Right atrium auricular region (tissue), 2 donors: ENCODE results near the gene CCDC126. TPM values are rescaled to one million over a fixed set of nuclear protein-coding genes. Genes with fewer than 3 reads are reported as not detected.
A peak's percentile ranks its signal among the peaks of the same experiment; 100 is the strongest.
"Not testable (repeated sequence)": the region's sequence is repeated elsewhere in the genome, so short reads cannot be mapped to it uniquely, and the experiment has no call there.

Experiments
- DNase-seq: peaks from one replicate; pipeline ENCODE4 v3.0.0-alpha.2; 2019; ENCODE audit warnings: low spot score
- H3K27ac ChIP-seq, 2 donors: fragments of 200-600 bp; sonication (generic); 1 replicate in 1 of 2; 2 replicates in 1 of 2; pipeline ENCODE4 v1.5.1; 2016 to 2019
- H3K27me3 ChIP-seq, 2 donors: fragments of 200-600 bp; sonication (generic); one replicate each; pipeline versions ENCODE4 v1.5.1 to v1.6.0; 2017 to 2019
- H3K36me3 ChIP-seq: fragments of 200-600 bp; sonication (generic); one replicate; pipeline ENCODE4 v1.5.1; 2016
- H3K4me1 ChIP-seq, 2 donors: fragments of 200-600 bp; sonication (generic); one replicate each; pipeline versions ENCODE4 v1.5.1 to v1.6.0; 2017 to 2019
- H3K4me3 ChIP-seq, 2 donors: fragments of 200-600 bp; sonication (generic); 1 replicate in 1 of 2; 2 replicates in 1 of 2; pipeline ENCODE4 v1.5.1; 2017 to 2019; ENCODE audit warnings: mild to moderate bottlenecking in 1 of 2, moderate library complexity in 1 of 2
- H3K9me3 ChIP-seq, 2 donors: fragments of 200-600 bp; sonication (generic); one replicate each; pipeline ENCODE4 v1.5.1; 2019
- total RNA-seq, 2 donors: library from RNA; depleted of rRNA; stranded (reverse); fragments of >200 nt; gene quantifications; one replicate each; pipeline ENCODE4 v1.1.0, GENCODE V29; 2016
- TF ChIP-seq, protein P1 (sequence below), 2 donors: fragments of 200-600 bp; sonication (generic); IDR thresholded peaks; one replicate each; pipeline ENCODE4 v1.5.1; 2019; ENCODE audit warnings: antibody characterized with exemption in 2 of 2

The CCDC126 gene
- total RNA-seq, 2 donors from 2014 or later, result 9.4 to 10.6 TPM

- Histone ChIP-seq H3K36me3 (no peaks in the 10 kb centered on the region), H3K27ac (peak overlapping the region; percentile 88 to 90), H3K27me3 (no peaks in the 10 kb centered on the region), H3K4me3 (peak overlapping the region; percentile 69 to 85), H3K4me1 (peaks cover 0 to 22% of the 10 kb centered on the region in 2 donors), H3K9me3 (no peaks in the 10 kb centered on the region)
- TF ChIP-seq, protein P1, sequence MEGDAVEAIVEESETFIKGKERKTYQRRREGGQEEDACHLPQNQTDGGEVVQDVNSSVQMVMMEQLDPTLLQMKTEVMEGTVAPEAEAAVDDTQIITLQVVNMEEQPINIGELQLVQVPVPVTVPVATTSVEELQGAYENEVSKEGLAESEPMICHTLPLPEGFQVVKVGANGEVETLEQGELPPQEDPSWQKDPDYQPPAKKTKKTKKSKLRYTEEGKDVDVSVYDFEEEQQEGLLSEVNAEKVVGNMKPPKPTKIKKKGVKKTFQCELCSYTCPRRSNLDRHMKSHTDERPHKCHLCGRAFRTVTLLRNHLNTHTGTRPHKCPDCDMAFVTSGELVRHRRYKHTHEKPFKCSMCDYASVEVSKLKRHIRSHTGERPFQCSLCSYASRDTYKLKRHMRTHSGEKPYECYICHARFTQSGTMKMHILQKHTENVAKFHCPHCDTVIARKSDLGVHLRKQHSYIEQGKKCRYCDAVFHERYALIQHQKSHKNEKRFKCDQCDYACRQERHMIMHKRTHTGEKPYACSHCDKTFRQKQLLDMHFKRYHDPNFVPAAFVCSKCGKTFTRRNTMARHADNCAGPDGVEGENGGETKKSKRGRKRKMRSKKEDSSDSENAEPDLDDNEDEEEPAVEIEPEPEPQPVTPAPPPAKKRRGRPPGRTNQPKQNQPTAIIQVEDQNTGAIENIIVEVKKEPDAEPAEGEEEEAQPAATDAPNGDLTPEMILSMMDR (IDR thresholded peaks at IDR 0.05), result no peak
- DNase-seq, result peak; percentile 72
These were observed 83.5 kb downstream of the CCDC126 start for GRCh38 chr7:23680414-23681405.

GRCh38 chr7:23684041-23684440 lies 86.9 kb downstream of the CCDC126 start:
- not testable (repeated sequence) for H3K27ac ChIP-seq, H3K27me3 ChIP-seq, DNase-seq, H3K9me3 ChIP-seq, H3K4me3 ChIP-seq, H3K36me3 ChIP-seq
- peaks cover 0 to 25% of the 10 kb centered on the region in 2 donors for H3K4me1 ChIP-seq

DNA sequence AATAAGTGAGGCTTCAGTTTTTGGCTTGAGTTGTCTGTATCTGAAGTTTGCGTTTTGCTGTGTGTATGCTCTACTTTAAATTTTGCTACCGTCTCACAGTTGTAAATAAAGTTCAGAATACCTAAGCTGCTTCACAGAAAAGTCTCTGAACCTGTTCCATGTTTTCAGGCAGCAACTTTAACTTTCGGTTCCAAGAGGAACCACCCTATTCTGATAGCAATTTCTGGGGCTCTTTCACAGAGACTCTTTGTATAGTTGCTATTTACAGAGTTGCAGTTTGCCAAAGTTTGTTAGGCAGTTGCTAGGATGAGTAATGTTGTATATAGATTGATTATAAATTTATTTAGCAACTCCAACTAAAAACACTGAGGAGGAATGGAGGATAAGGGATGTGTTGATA lies 88.5 kb downstream of the CCDC126 start:
- no peak for DNase-seq
- Histone ChIP-seq H3K27ac (peak overlapping the region in 1 of 2 donors; percentile 32), H3K4me3 (no peak overlapping the region), H3K36me3 (peaks cover 4% of the 10 kb centered on the region), H3K27me3 (no peaks in the 10 kb centered on the region), H3K9me3 (no peaks in the 10 kb centered on the region), H3K4me1 (peaks cover 0 to 18% of the 10 kb centered on the region in 2 donors)
- TF ChIP-seq, protein P1 (IDR thresholded peaks at IDR 0.05), result no peak

DNA sequence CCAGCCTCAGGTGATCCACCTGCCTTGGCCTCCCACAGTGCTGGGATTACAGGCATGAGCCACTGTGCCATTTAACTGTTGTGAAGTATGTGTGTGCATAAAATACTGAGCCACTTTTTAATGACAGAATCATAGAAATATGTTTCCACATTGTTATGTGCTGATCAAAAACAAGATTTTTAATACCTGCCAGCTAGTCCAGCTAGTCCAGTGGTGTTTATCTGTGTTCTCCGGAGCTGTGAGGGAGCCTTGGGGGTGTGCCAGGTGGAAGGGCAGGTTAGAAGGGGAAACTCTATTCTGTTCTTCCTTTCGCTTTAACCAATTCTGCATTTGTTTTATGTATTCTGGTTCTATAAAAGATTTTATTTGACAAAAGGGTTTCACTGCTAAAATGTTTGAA lies 89.8 kb downstream of the CCDC126 start:
- no peaks in the 10 kb centered on the region for H3K9me3 ChIP-seq
- H3K27ac ChIP-seq, result no peak overlapping the region
- DNase-seq, result no peak
- peaks cover 0 to 8% of the 10 kb centered on the region in 2 donors for H3K4me1 ChIP-seq
- no peak overlapping the region for H3K4me3 ChIP-seq
- TF ChIP-seq, protein P1 (IDR thresholded peaks at IDR 0.05), result no peak
- peaks cover 11% of the 10 kb centered on the region for H3K36me3 ChIP-seq
- H3K27me3 ChIP-seq, result no peaks in the 10 kb centered on the region

GRCh38 chr7:23689165-23689564 lies 92.0 kb downstream of the CCDC126 start:
- no peak overlapping the region for H3K27ac ChIP-seq
- no peaks in the 10 kb centered on the region for H3K9me3 ChIP-seq
- no peaks in the 10 kb centered on the region for H3K27me3 ChIP-seq
- peaks cover 25% of the 10 kb centered on the region for H3K36me3 ChIP-seq
- no peak for DNase-seq
- no peak overlapping the region for H3K4me3 ChIP-seq
- H3K4me1 ChIP-seq, result peaks cover 0 to 8% of the 10 kb centered on the region in 2 donors
- TF ChIP-seq, protein P1 (IDR thresholded peaks at IDR 0.05), result no peak

GRCh38 chr7:23691320-23691719 lies 94.1 kb downstream of the CCDC126 start:
- H3K4me3 ChIP-seq, result no peak overlapping the region
- H3K27ac ChIP-seq, result no peak overlapping the region
- no peak for DNase-seq
- TF ChIP-seq, protein P1 (IDR thresholded peaks at IDR 0.05), result no peak
- no peaks in the 10 kb centered on the region for H3K9me3 ChIP-seq
- peaks cover 26% of the 10 kb centered on the region for H3K36me3 ChIP-seq
- no peaks in the 10 kb centered on the region for H3K4me1 ChIP-seq
- no peaks in the 10 kb centered on the region for H3K27me3 ChIP-seq
